Measurements from ENCODE around the gene ZFHX3.
"Not testable (repeated sequence)": the region's sequence is repeated elsewhere in the genome, so short reads cannot be mapped to it uniquely, and the experiment has no call there.

The ZFHX3 gene

GRCh38 chr16:73047536-73048291, at the start of gene ZFHX3:
ZFHX3 (minus strand) TSS chr16:73048128; CDS start chr16:72960145, 87,983 bp downstream.
- DNase-seq (ENCODE audit: low spot score): no peak

GRCh38 chr16:73096510-73096909, 48.6 kb upstream of the ZFHX3 start:
- DNase-seq (ENCODE audit: low spot score): no peak

- no peak for DNase-seq (ENCODE audit: low spot score)
Observed at GRCh38 chr16:73095885-73096421, 48.0 kb upstream of the ZFHX3 start.

- DNase-seq (ENCODE audit: low spot score): no peak
Observed at GRCh38 chr16:73095142-73095820, 47.4 kb upstream of the ZFHX3 start.

GRCh38 chr16:73094371-73094770, 46.4 kb upstream of the ZFHX3 start:
- DNase-seq (ENCODE audit: low spot score): no peak

GRCh38 chr16:73093146-73094144, 45.5 kb upstream of the ZFHX3 start:
- no peak for DNase-seq (ENCODE audit: low spot score)

GRCh38 chr16:73092236-73092781, 44.4 kb upstream of the ZFHX3 start:
- peak; percentile 73 for DNase-seq (ENCODE audit: low spot score)

GRCh38 chr16:73091174-73091573, 43.2 kb upstream of the ZFHX3 start:
- DNase-seq (ENCODE audit: low spot score): no peak

- DNase-seq (ENCODE audit: low spot score): no peak
Observed at GRCh38 chr16:73089420-73089819, 41.5 kb upstream of the ZFHX3 start.

- no peak for DNase-seq (ENCODE audit: low spot score)
Observed at GRCh38 chr16:73086108-73086507, 38.2 kb upstream of the ZFHX3 start.

- no peak for DNase-seq (ENCODE audit: low spot score)
Observed at GRCh38 chr16:73083271-73083670, 35.3 kb upstream of the ZFHX3 start.

GRCh38 chr16:73082634-73083051, 34.7 kb upstream of the ZFHX3 start:
- DNase-seq (ENCODE audit: low spot score): not testable (repeated sequence)

- no peak for DNase-seq (ENCODE audit: low spot score)
Observed at GRCh38 chr16:73080931-73081330, 33.0 kb upstream of the ZFHX3 start.

GRCh38 chr16:73076324-73076810, 28.4 kb upstream of the ZFHX3 start:
- no peak for DNase-seq (ENCODE audit: low spot score)

- no peak for DNase-seq (ENCODE audit: low spot score)
Observed at GRCh38 chr16:73074382-73074781, 26.5 kb upstream of the ZFHX3 start.

- not testable (repeated sequence) for DNase-seq (ENCODE audit: low spot score)
Observed at GRCh38 chr16:73072051-73072450, 24.1 kb upstream of the ZFHX3 start.

GRCh38 chr16:73071131-73071940, 23.4 kb upstream of the ZFHX3 start:
- no peak for DNase-seq (ENCODE audit: low spot score)

GRCh38 chr16:73069581-73070262, 21.8 kb upstream of the ZFHX3 start:
- DNase-seq (ENCODE audit: low spot score): no peak

GRCh38 chr16:73068541-73069401, 20.8 kb upstream of the ZFHX3 start:
- no peak for DNase-seq (ENCODE audit: low spot score)

Data from Ammon's horn (tissue), 1 donor.